Hepatocyte (in vitro differentiated cells): ENCODE measurements around the gene MPIG6B. TPM values are rescaled to one million over a fixed set of nuclear protein-coding genes. Genes with fewer than 3 reads are reported as not detected.

ENCODE experiments used
- DNase-seq: peaks from one replicate; pipeline ENCODE4 v3.0.0-alpha.2; 2016; ENCODE audit warnings: low spot score
- H2AFZ ChIP-seq: fragments of 200-600 bp; sonication (generic); 2 replicates; pipeline ENCODE4 v1.6.0; 2016; ENCODE audit warnings: antibody characterized with exemption, mild to moderate bottlenecking
- H3K27ac ChIP-seq: fragments of 200-600 bp; sonication (generic); 2 replicates; pipeline ENCODE4 v1.5.1; 2016; ENCODE audit warnings: mild to moderate bottlenecking
- H3K27me3 ChIP-seq: fragments of 200-600 bp; sonication (generic); 2 replicates; pipeline ENCODE4 v1.6.1; 2016
- H3K36me3 ChIP-seq: fragments of 200-600 bp; sonication (generic); replicated peaks from 2 replicates; pipeline ENCODE4 v1.5.1; 2016; ENCODE audit warnings: low read depth; ENCODE audit not compliant: insufficient read depth
- H3K4me1 ChIP-seq: fragments of 200-600 bp; sonication (generic); 2 replicates; pipeline ENCODE4 v1.5.1; 2016; ENCODE audit warnings: mild to moderate bottlenecking, moderate library complexity; ENCODE audit not compliant: insufficient read depth
- H3K4me2 ChIP-seq: fragments of 200-600 bp; sonication (generic); 2 replicates; pipeline ENCODE4 v1.6.0; 2016
- H3K4me3 ChIP-seq: fragments of 200-600 bp; sonication (generic); 2 replicates; pipeline ENCODE4 v1.5.1; 2016; ENCODE audit warnings: mild to moderate bottlenecking
- H3K79me2 ChIP-seq: fragments of 200-600 bp; sonication (generic); 2 replicates; pipeline ENCODE4 v1.6.0; 2017; ENCODE audit warnings: mild to moderate bottlenecking
- H3K9me2 ChIP-seq: fragments of 200-600 bp; sonication (generic); replicated peaks from 2 replicates; pipeline ENCODE4 v1.6.0; 2017; ENCODE audit warnings: mild to moderate bottlenecking; ENCODE audit not compliant: insufficient read depth
- H3K9me3 ChIP-seq: fragments of 200-600 bp; sonication (generic); 2 replicates; pipeline ENCODE4 v1.5.1; 2016; ENCODE audit warnings: low read depth, mild to moderate bottlenecking
- H4K20me1 ChIP-seq: fragments of 200-600 bp; sonication (generic); 2 replicates; pipeline ENCODE4 v1.6.0; 2016; ENCODE audit warnings: mild to moderate bottlenecking; ENCODE audit not compliant: insufficient read depth, poor library complexity, severe bottlenecking
- EZH2 ChIP-seq: fragments of 200-600 bp; sonication (generic); IDR thresholded peaks from 2 replicates; pipeline ENCODE4 v1.6.1; 2016; ENCODE audit warnings: antibody characterized with exemption, mild to moderate bottlenecking, borderline replicate concordance
- EZH2phosphoT487 ChIP-seq: fragments of 200-600 bp; sonication (generic); IDR thresholded peaks from one replicate; pipeline ENCODE4 v1.6.1; 2018; ENCODE audit warnings: antibody characterized with exemption, mild to moderate bottlenecking, low read depth, moderate library complexity; ENCODE audit not compliant: unreplicated experiment, severe bottlenecking
- WGBS: methylation state at CpG from one replicate; pipeline ENCODE4 v1.1.6; 2016; ENCODE audit warnings: low lambda C conversion rate; ENCODE audit errors: missing lambda C conversion rate; 5-methylcytosine and 5-hydroxymethylcytosine counted together
- polyA plus RNA-seq: library from polyadenylated mRNA; unstranded; fragments of >200 nt; fragmentation: Nextera tagmentation; extraction: Ambion mirVana; gene quantifications from 2 replicates; pipeline ENCODE4 v1.2.1, GENCODE V29; 2016
- total RNA-seq: library from RNA; depleted of rRNA; stranded (reverse); fragments of >200 nt; gene quantifications from 2 replicates; pipeline ENCODE4 v1.2.3, GENCODE V29; 2014
- TF ChIP-seq, protein P1 (sequence below): fragments of 200-600 bp; sonication (generic); IDR thresholded peaks from 2 replicates; pipeline ENCODE4 v1.5.1; 2016; ENCODE audit warnings: antibody characterized with exemption, mild to moderate bottlenecking; ENCODE audit not compliant: poor library complexity

Gene MPIG6B
- total and polyA plus RNA-seq, 2 experiments from 2014 or later = not detected

DNA sequence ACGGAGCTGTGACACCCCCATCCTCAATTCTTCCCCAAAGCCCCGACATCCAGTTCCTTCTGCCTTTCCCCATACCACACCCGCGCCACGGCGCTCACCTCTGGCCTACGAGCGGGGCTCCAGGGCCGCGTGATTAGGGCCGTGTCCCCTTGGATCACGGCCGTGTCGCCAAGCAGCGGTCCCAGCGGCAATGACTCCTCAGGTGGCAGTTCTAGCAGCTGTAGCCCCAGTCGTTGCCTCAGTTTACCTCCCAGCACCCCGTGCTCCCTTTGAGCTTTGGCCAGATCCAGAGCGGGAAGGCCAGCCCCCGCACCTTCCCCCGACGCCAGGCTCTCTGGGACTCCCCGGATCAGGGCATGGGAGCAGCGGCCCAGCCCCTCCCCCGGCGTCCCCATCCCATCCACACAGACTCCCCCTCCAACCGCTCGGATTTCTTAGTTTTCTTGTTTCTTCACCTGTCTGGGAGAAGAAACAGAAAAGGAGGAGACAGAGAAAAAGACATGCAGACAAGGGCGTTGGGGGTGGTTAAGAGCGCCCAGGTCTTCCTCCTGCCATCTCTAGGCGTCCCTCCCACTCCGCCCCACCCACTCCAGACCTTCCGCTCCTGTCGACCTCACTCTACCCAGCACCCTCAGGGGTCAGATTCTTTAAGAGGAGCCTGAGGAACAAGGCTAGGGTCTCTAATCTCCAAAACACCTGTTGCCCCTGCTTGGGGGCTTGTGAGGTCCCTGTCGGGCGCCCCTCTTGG lies 5.8 kb downstream of the MPIG6B start, which contains the start of gene DDAH2:
Gene DDAH2, minus strand, starts transcription at position 533 of the 748 bp plus-strand sequence. Its CDS starts 138 bp downstream, at position 395.
- Histone ChIP-seq H3K4me1 (peaks cover 12% of the 10 kb centered on the region), H2AFZ (peak within 1 kb of the TSS; percentile 36)

DNA sequence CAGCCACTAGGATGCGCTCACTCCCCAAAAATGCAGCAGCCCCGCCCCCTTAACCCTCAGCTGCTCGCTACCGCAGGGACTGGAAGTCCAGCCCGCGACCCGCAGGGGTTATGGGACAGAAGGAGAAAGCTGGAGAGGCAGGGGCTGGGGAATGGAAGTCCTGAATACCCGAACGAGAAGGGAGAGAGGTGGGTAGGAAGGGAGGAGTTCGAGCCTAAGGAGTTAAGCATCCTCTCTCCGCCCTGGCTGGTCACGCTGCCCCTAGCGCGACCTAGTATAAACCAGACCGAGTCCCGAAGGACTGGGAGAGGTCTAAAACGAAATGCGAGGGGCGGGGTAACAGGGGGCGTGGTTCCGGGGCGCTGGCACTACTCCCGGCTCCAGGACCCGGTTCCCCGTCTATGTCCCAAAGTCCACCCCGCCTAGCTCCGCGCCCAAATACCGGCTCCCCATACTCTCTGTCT lies 6.4 kb downstream of the MPIG6B start:
- H3K4me1 ChIP-seq = peaks cover 18% of the 10 kb centered on the region
- WGBS = 1% methylated on average over 29 of the region's 29 CpGs

More for the DNA sequence above, 5.8 kb downstream of the MPIG6B start, which contains the start of gene DDAH2:
- no peaks in the 10 kb centered on the region for H3K9me2 ChIP-seq
- H3K79me2 ChIP-seq = peaks cover 42% of the 10 kb centered on the region
- H3K9me3 ChIP-seq = no peaks in the 10 kb centered on the region
- peak; percentile 31 for DNase-seq
- WGBS = 45% methylated on average over 27 of the region's 36 CpGs
- H3K36me3 ChIP-seq = no peaks in the 10 kb centered on the region
- TF ChIP-seq EZH2phosphoT487 (no peak), EZH2 (no peak)
- TF ChIP-seq, protein P1, sequence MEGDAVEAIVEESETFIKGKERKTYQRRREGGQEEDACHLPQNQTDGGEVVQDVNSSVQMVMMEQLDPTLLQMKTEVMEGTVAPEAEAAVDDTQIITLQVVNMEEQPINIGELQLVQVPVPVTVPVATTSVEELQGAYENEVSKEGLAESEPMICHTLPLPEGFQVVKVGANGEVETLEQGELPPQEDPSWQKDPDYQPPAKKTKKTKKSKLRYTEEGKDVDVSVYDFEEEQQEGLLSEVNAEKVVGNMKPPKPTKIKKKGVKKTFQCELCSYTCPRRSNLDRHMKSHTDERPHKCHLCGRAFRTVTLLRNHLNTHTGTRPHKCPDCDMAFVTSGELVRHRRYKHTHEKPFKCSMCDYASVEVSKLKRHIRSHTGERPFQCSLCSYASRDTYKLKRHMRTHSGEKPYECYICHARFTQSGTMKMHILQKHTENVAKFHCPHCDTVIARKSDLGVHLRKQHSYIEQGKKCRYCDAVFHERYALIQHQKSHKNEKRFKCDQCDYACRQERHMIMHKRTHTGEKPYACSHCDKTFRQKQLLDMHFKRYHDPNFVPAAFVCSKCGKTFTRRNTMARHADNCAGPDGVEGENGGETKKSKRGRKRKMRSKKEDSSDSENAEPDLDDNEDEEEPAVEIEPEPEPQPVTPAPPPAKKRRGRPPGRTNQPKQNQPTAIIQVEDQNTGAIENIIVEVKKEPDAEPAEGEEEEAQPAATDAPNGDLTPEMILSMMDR = peak; percentile 76
- peak within 1 kb of the TSS; percentile 99 for H3K27ac ChIP-seq
- peak within 1 kb of the TSS; percentile 89 for H3K4me3 ChIP-seq
- peaks cover 17% of the 10 kb centered on the region for H4K20me1 ChIP-seq
- peak within 1 kb of the TSS; percentile 82 for H3K4me2 ChIP-seq
- H3K27me3 ChIP-seq = no peaks in the 10 kb centered on the region

DNA sequence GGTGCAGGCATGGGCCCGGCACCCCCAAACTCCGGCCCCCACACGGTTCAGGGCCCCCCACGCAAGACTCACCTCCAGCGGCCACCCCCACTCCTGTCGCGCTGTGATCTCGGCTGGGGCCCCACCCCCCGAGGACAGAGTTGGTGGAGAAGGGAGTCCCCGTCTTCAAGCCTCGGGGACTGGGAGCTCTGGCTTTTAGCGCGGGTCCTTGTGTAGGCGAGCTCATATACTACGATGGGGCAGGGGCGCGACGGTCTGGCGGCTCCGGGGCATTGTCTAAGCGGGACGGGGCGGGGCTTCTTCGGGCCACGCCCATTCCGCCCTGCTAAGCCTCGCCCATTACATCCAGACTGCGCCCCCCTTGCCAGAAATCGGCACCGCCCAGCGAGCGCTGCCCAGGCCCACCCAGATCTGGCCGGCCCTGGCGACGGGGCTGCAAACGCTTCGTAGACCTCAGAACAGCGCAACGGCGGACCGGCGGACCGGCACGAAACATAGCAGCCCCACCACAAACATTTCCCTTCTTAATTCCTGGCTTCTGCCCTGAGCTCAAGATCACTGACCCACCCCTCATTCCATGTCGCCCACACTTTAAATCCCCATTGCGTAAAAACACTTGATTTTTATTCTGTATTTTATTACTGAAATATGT lies 6.9 kb downstream of the MPIG6B start:
- Histone ChIP-seq H3K27me3 (no peaks in the 10 kb centered on the region), H3K9me2 (no peaks in the 10 kb centered on the region), H3K4me3 (peak overlapping the region; percentile 89), H2AFZ (peak overlapping the region; percentile 36), H3K9me3 (no peaks in the 10 kb centered on the region), H3K79me2 (peaks cover 54% of the 10 kb centered on the region), H4K20me1 (peaks cover 25% of the 10 kb centered on the region), H3K4me1 (peaks cover 19% of the 10 kb centered on the region), H3K36me3 (no peaks in the 10 kb centered on the region), H3K27ac (peak overlapping the region; percentile 99), H3K4me2 (peak overlapping the region; percentile 82)
- DNase-seq = peak; percentile 97
- 3% methylated on average over 45 of the region's 46 CpGs for WGBS
- TF ChIP-seq EZH2phosphoT487 (no peak), EZH2 (no peak)
- TF ChIP-seq, protein P1 = no peak

More for the DNA sequence above, 6.4 kb downstream of the MPIG6B start:
- Histone ChIP-seq H4K20me1 (peaks cover 23% of the 10 kb centered on the region), H3K9me2 (no peaks in the 10 kb centered on the region), H3K9me3 (no peaks in the 10 kb centered on the region), H3K79me2 (peaks cover 48% of the 10 kb centered on the region), H3K4me3 (peak overlapping the region; percentile 89), H3K27ac (peak overlapping the region; percentile 99), H3K36me3 (no peaks in the 10 kb centered on the region), H3K27me3 (no peaks in the 10 kb centered on the region), H3K4me2 (peak overlapping the region; percentile 82), H2AFZ (peak overlapping the region; percentile 36)
- peak; percentile 93 for DNase-seq
- no peak for TF ChIP-seq EZH2
- TF ChIP-seq, protein P1 = no peak
- TF ChIP-seq EZH2phosphoT487 = no peak
